Tibial nerve (tissue), 3 donors: ENCODE data around the gene ALDOB.

Source experiments
- CTCF ChIP-seq, 5 experiments: fragments of 200-600 bp in 3 of 5; fragments of 450-650 bp in 2 of 5; sonication (generic) in 3 of 5; IDR thresholded peaks; one replicate each; pipeline ENCODE4 v1.5.1; 2016 to 2019; ENCODE audit warnings: antibody characterized with exemption in 5 of 5, mild to moderate bottlenecking in 3 of 5, moderate library complexity in 2 of 5
- POLR2A ChIP-seq, 2 donors: fragments of 450-650 bp; IDR thresholded peaks; one replicate each; pipeline ENCODE4 v1.6.1; 2017; ENCODE audit warnings: antibody characterized with exemption in 2 of 2, mild to moderate bottlenecking in 2 of 2, moderate library complexity in 2 of 2

GRCh38 chr9:101470929-101471328, 35.4 kb upstream of the ALDOB start:
- TF ChIP-seq CTCF (IDR thresholded peaks at IDR 0.05) = no peak
- TF ChIP-seq POLR2A (IDR thresholded peaks at IDR 0.05) = no peak
